Nephron progenitor cell (in vitro differentiated cells): ENCODE results near the gene C9orf50.
A peak's percentile ranks its signal among the peaks of the same experiment; 100 is the strongest.

ENCODE experiments used
- DNase-seq: peaks from one replicate; pipeline ENCODE4 v3.0.0; 2021
- H3K27ac Mint-ChIP-seq: 2 replicates; pipeline ENCODE4 v1.8.0; 2021; ENCODE audit warnings: mild to moderate bottlenecking, moderate library complexity, mixed read lengths
- H3K27me3 Mint-ChIP-seq: 2 replicates; pipeline ENCODE4 v1.8.0; 2021; ENCODE audit warnings: mild to moderate bottlenecking, low read depth, mixed read lengths; ENCODE audit not compliant: poor library complexity
- H3K36me3 Mint-ChIP-seq: 2 replicates; pipeline ENCODE4 v1.8.0; 2021; ENCODE audit warnings: low read depth, mixed read lengths
- H3K4me1 Mint-ChIP-seq: 2 replicates; pipeline ENCODE4 v1.8.0; 2021; ENCODE audit warnings: mixed read lengths
- H3K4me3 Mint-ChIP-seq: 2 replicates; pipeline ENCODE4 v1.8.0; 2021; ENCODE audit warnings: mild to moderate bottlenecking, moderate library complexity, mixed read lengths
- H3K9me3 Mint-ChIP-seq: 2 replicates; pipeline ENCODE4 v1.8.0; 2021; ENCODE audit warnings: mild to moderate bottlenecking, moderate library complexity, mixed read lengths
- CTCF ChIP-seq: fragments of 200-600 bp; sonication (generic); IDR thresholded peaks from 2 replicates; pipeline ENCODE4 v1.5.0; 2021; ENCODE audit warnings: antibody characterized with exemption

The C9orf50 gene

GRCh38 chr9:129609486-129610212 lies 11.3 kb downstream of the C9orf50 start:
- no peaks in the 10 kb centered on the region for H3K36me3 Mint-ChIP-seq
- H3K4me3 Mint-ChIP-seq: peak overlapping the region; percentile 84
- H3K9me3 Mint-ChIP-seq: no peaks in the 10 kb centered on the region
- H3K4me1 Mint-ChIP-seq: peaks cover 59% of the 10 kb centered on the region
- H3K27me3 Mint-ChIP-seq: peaks cover 9% of the 10 kb centered on the region
- DNase-seq: peak; percentile 51
- TF ChIP-seq CTCF: no peak
- H3K27ac Mint-ChIP-seq: peak overlapping the region; percentile 81

- no peak for TF ChIP-seq CTCF
- H3K27me3 Mint-ChIP-seq: peaks cover 6% of the 10 kb centered on the region
- DNase-seq: no peak
- H3K27ac Mint-ChIP-seq: no peak overlapping the region
- peaks cover 57% of the 10 kb centered on the region for H3K4me1 Mint-ChIP-seq
- no peaks in the 10 kb centered on the region for H3K9me3 Mint-ChIP-seq
- no peaks in the 10 kb centered on the region for H3K36me3 Mint-ChIP-seq
- peak overlapping the region; percentile 18 for H3K4me3 Mint-ChIP-seq
Measured at GRCh38 chr9:129608561-129609481, 12.1 kb downstream of the C9orf50 start.

- Mint-ChIP-seq H3K4me1 (peaks cover 68% of the 10 kb centered on the region), H3K9me3 (no peaks in the 10 kb centered on the region), H3K27me3 (peaks cover 6% of the 10 kb centered on the region), H3K36me3 (no peaks in the 10 kb centered on the region), H3K27ac (no peak overlapping the region), H3K4me3 (no peak overlapping the region)
- TF ChIP-seq CTCF: no peak
- no peak for DNase-seq
Measured at GRCh38 chr9:129607027-129607387, 13.9 kb downstream of the C9orf50 start.

- H3K36me3 Mint-ChIP-seq: no peaks in the 10 kb centered on the region
- H3K9me3 Mint-ChIP-seq: no peaks in the 10 kb centered on the region
- H3K4me3 Mint-ChIP-seq: no peak overlapping the region
- DNase-seq: no peak
- TF ChIP-seq CTCF: no peak
- peaks cover 6% of the 10 kb centered on the region for H3K27me3 Mint-ChIP-seq
- H3K4me1 Mint-ChIP-seq: peaks cover 68% of the 10 kb centered on the region
- H3K27ac Mint-ChIP-seq: peak overlapping the region; percentile 42
Measured at GRCh38 chr9:129606161-129607026, 14.5 kb downstream of the C9orf50 start.

GRCh38 chr9:129604766-129605163 lies 16.1 kb downstream of the C9orf50 start:
- Mint-ChIP-seq H3K9me3 (no peaks in the 10 kb centered on the region), H3K4me1 (peaks cover 73% of the 10 kb centered on the region), H3K27me3 (peaks cover 6% of the 10 kb centered on the region), H3K27ac (peak overlapping the region; percentile 89), H3K4me3 (no peak overlapping the region), H3K36me3 (no peaks in the 10 kb centered on the region)
- no peak for TF ChIP-seq CTCF
- no peak for DNase-seq
